Epidermal melanocyte (primary cell): ENCODE results near the gene COL20A1.
"Not testable (repeated sequence)": the region's sequence is repeated elsewhere in the genome, so short reads cannot be mapped to it uniquely, and the experiment has no call there.

Experiments used
- DNase-seq: peaks from one replicate; pipeline ENCODE4 v3.0.0; 2011; ENCODE audit warnings: low spot score; ENCODE audit not compliant: insufficient read length

Gene COL20A1

GRCh38 chr20:63331741-63332400 is 38.9 kb downstream of the COL20A1 start:
- no peak for DNase-seq

GRCh38 chr20:63332488-63333240 is 39.7 kb downstream of the COL20A1 start:
- DNase-seq: no peak

GRCh38 chr20:63333241-63333836 is 40.4 kb downstream of the COL20A1 start:
- no peak for DNase-seq

- no peak for DNase-seq
These were observed 41.4 kb downstream of the COL20A1 start for GRCh38 chr20:63334356-63334755.

- not testable (repeated sequence) for DNase-seq
These were observed 42.1 kb downstream of the COL20A1 start for GRCh38 chr20:63335060-63335459.

- DNase-seq: no peak
These were observed 42.7 kb downstream of the COL20A1 start for GRCh38 chr20:63335711-63336110.

GRCh38 chr20:63336232-63336752 is 43.3 kb downstream of the COL20A1 start:
- no peak for DNase-seq

GRCh38 chr20:63337786-63338420 is 44.9 kb downstream of the COL20A1 start:
- no peak for DNase-seq

GRCh38 chr20:63339154-63340094 is 46.4 kb downstream of the COL20A1 start:
- DNase-seq: not testable (repeated sequence)

- DNase-seq: not testable (repeated sequence)
These were observed 47.2 kb downstream of the COL20A1 start for GRCh38 chr20:63340158-63340688.

GRCh38 chr20:63342561-63343459 is 49.8 kb downstream of the COL20A1 start:
- DNase-seq: no peak

- DNase-seq: no peak
These were observed 50.8 kb downstream of the COL20A1 start for GRCh38 chr20:63343460-63344445.

GRCh38 chr20:63344616-63345327 is 51.8 kb downstream of the COL20A1 start:
- DNase-seq: peak; percentile 59

GRCh38 chr20:63345328-63346100 is 52.5 kb downstream of the COL20A1 start:
- no peak for DNase-seq

GRCh38 chr20:63346131-63347080 is 53.4 kb downstream of the COL20A1 start:
- no peak for DNase-seq
